Body of pancreas (tissue), 4 donors: ENCODE measurements around the gene SLC9A7. TPM values are rescaled to one million over a fixed set of nuclear protein-coding genes. Genes with fewer than 3 reads are reported as not detected.

Experiments used
- ATAC-seq: fragments of 150-250 bp; one replicate; pipeline ENCODE4 v1.9.1; 2016
- DNase-seq, 4 donors: peaks; one replicate each; pipeline ENCODE4 v3.0.0-alpha.2; 2019
- H3K27ac ChIP-seq, 4 donors: fragments of 200-600 bp; sonication (generic); 1 replicate in 3 of 4; 2 replicates in 1 of 4; pipeline versions ENCODE4 v1.5.1 to v1.6.1; 2016 to 2019; ENCODE audit warnings: mild to moderate bottlenecking in 1 of 4, mixed read lengths in 1 of 4, moderate library complexity in 1 of 4
- H3K27me3 ChIP-seq, 2 donors: fragments of 200-600 bp; sonication (generic); one replicate each; pipeline ENCODE4 v1.6.0; 2016; ENCODE audit warnings: mild to moderate bottlenecking in 1 of 2
- H3K36me3 ChIP-seq, 2 donors: fragments of 200-600 bp; sonication (generic); replicated peaks in 1 of 2; 2 replicates each; pipeline ENCODE4 v1.5.1; 2016; ENCODE audit warnings: low read depth in 2 of 2; ENCODE audit not compliant: insufficient read depth in 1 of 2
- H3K4me1 ChIP-seq: fragments of 200-600 bp; sonication (generic); one replicate; pipeline ENCODE4 v1.6.0; 2016
- H3K4me3 ChIP-seq, 2 donors: fragments of 200-600 bp; sonication (generic); 1 replicate in 1 of 2; 2 replicates in 1 of 2; pipeline ENCODE4 v1.5.1; 2016 to 2019
- H3K9me3 ChIP-seq, 3 donors: fragments of 200-600 bp; sonication (generic); 1 replicate in 2 of 3; 2 replicates in 1 of 3; pipeline ENCODE4 v1.5.1; 2016
- CTCF ChIP-seq, 7 experiments: fragments of 450-650 bp in 4 of 7; fragments of 200-600 bp in 3 of 7; sonication (generic) in 3 of 7; IDR thresholded peaks; one replicate each; pipeline ENCODE4 v1.5.1; 2016 to 2019; ENCODE audit warnings: antibody characterized with exemption in 7 of 7
- POLR2A ChIP-seq, 3 donors: fragments of 450-650 bp; IDR thresholded peaks; one replicate each; pipeline ENCODE4 v1.6.1; 2016; ENCODE audit warnings: antibody characterized with exemption in 3 of 3, mild to moderate bottlenecking in 2 of 3
- WGBS, 2 donors: methylation state at CpG; one replicate each; pipeline ENCODE4 v1.1.5; 2017; 5-methylcytosine and 5-hydroxymethylcytosine counted together
- intact Hi-C: fragments of 100-400 bp; cut with DNase I; formaldehyde crosslinking; loops from one replicate; pipeline ENCODE4 v1.15.1; 2023
- total RNA-seq, 2 donors: library from RNA; depleted of rRNA; stranded (reverse); fragments of >200 nt; gene quantifications; one replicate each; pipeline ENCODE4 v1.1.0, GENCODE V29; 2016

The SLC9A7 gene
- total RNA-seq, 2 donors from 2014 or later = 6.2 to 7.6 TPM

- no peaks in the 10 kb centered on the region for H3K4me1 ChIP-seq
- ATAC-seq = no peak
- intact Hi-C loops = no loop called here
- H3K27ac ChIP-seq = no peak overlapping the region
- DNase-seq = no peak
- TF ChIP-seq CTCF (IDR thresholded peaks at IDR 0.05) = no peak
- H3K9me3 ChIP-seq = no peaks in the 10 kb centered on the region
- 75 to 76% methylated on average over 3 of the region's 3 CpGs for WGBS, 2 donors
- H3K4me3 ChIP-seq = no peak overlapping the region
- no peaks in the 10 kb centered on the region for H3K27me3 ChIP-seq
- H3K36me3 ChIP-seq = peaks cover 0 to 1% of the 10 kb centered on the region in 2 donors
Observed at GRCh38 chrX:46643636-46644035, 115.3 kb downstream of the SLC9A7 start.

- DNase-seq = peak in 1 of 4 donors; percentile 3
- intact Hi-C loops = no loop called here
Observed at GRCh38 chrX:46642145-46642544, 116.8 kb downstream of the SLC9A7 start.

GRCh38 chrX:46637938-46638337 is 121.0 kb downstream of the SLC9A7 start:
- Histone ChIP-seq H3K27ac (no peak overlapping the region), H3K9me3 (no peaks in the 10 kb centered on the region), H3K4me3 (no peak overlapping the region), H3K4me1 (no peaks in the 10 kb centered on the region), H3K36me3 (no peaks in the 10 kb centered on the region), H3K27me3 (no peaks in the 10 kb centered on the region)
- DNase-seq = no peak
- no peak for TF ChIP-seq CTCF (IDR thresholded peaks at IDR 0.05)
- WGBS, 2 donors = 49 to 59% methylated on average over 2 of the region's 2 CpGs
- no peak for ATAC-seq
- intact Hi-C loops = no loop called here

More at GRCh38 chrX:46642145-46642544, 116.8 kb downstream of the SLC9A7 start:
- H3K4me1 ChIP-seq = no peaks in the 10 kb centered on the region
- TF ChIP-seq CTCF (IDR thresholded peaks at IDR 0.05) (peak in 3 of 7 experiments; percentile 19 to 32 (median 23)), POLR2A (IDR thresholded peaks at IDR 0.05) (no peak)
- H3K36me3 ChIP-seq = peaks cover 0 to 1% of the 10 kb centered on the region in 2 donors
- H3K27me3 ChIP-seq = no peaks in the 10 kb centered on the region
- ATAC-seq = no peak
- no peak overlapping the region for H3K4me3 ChIP-seq
- H3K9me3 ChIP-seq = no peaks in the 10 kb centered on the region
- 50 to 59% methylated on average over 3 to 4 of the region's 4 CpGs for WGBS, 2 donors
- no peak overlapping the region for H3K27ac ChIP-seq

GRCh38 chrX:46636223-46636622 is 122.7 kb downstream of the SLC9A7 start:
- intact Hi-C loops = no loop called here
- 90 to 96% methylated on average over 6 of the region's 6 CpGs for WGBS, 2 donors
- H3K9me3 ChIP-seq = no peaks in the 10 kb centered on the region
- DNase-seq (no peak), ATAC-seq (no peak)
- no peak for TF ChIP-seq CTCF (IDR thresholded peaks at IDR 0.05)
- no peak for TF ChIP-seq POLR2A (IDR thresholded peaks at IDR 0.05)
- no peaks in the 10 kb centered on the region for H3K4me1 ChIP-seq
- no peak overlapping the region for H3K4me3 ChIP-seq
- no peaks in the 10 kb centered on the region for H3K27me3 ChIP-seq
- no peak overlapping the region for H3K27ac ChIP-seq
- no peaks in the 10 kb centered on the region for H3K36me3 ChIP-seq

DNA sequence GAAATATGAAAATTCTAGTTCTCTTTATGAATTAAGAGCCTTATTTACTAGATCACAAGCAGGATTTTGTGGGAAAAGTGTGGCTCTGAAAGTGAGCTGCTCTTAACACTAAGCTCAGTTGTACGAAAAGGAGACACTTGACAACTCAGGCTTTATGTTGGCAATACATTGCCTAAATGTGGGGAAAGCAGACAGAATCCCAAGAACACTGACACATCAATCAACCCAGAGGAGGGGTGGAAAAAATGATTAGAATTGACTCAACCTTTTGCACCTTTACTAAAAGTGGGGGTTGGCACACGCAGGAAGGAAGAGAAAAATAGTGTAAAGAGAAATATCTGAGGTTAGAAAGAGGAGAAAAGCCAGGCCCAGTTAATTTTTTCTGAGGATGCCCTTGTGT is 123.7 kb downstream of the SLC9A7 start:
- 92 to 100% methylated on average over 2 of the region's 2 CpGs for WGBS, 2 donors
- intact Hi-C loops = no loop called here
- Histone ChIP-seq H3K4me3 (no peak overlapping the region), H3K27ac (no peak overlapping the region), H3K27me3 (no peaks in the 10 kb centered on the region), H3K36me3 (no peaks in the 10 kb centered on the region), H3K4me1 (no peaks in the 10 kb centered on the region), H3K9me3 (no peaks in the 10 kb centered on the region)
- DNase-seq (no peak), ATAC-seq (no peak)
- TF ChIP-seq POLR2A (IDR thresholded peaks at IDR 0.05) = no peak
